Measurements from ENCODE around the gene SMIM38. TPM values are rescaled to one million over a fixed set of nuclear protein-coding genes. Genes with fewer than 3 reads are reported as not detected.
"Not testable (repeated sequence)": the region's sequence is repeated elsewhere in the genome, so short reads cannot be mapped to it uniquely, and the experiment has no call there.

SMIM38 gene
- total and polyA plus RNA-seq, 7 donors, result 0.03 to 0.54 (median 0.10) TPM; not detected in 1

DNA sequence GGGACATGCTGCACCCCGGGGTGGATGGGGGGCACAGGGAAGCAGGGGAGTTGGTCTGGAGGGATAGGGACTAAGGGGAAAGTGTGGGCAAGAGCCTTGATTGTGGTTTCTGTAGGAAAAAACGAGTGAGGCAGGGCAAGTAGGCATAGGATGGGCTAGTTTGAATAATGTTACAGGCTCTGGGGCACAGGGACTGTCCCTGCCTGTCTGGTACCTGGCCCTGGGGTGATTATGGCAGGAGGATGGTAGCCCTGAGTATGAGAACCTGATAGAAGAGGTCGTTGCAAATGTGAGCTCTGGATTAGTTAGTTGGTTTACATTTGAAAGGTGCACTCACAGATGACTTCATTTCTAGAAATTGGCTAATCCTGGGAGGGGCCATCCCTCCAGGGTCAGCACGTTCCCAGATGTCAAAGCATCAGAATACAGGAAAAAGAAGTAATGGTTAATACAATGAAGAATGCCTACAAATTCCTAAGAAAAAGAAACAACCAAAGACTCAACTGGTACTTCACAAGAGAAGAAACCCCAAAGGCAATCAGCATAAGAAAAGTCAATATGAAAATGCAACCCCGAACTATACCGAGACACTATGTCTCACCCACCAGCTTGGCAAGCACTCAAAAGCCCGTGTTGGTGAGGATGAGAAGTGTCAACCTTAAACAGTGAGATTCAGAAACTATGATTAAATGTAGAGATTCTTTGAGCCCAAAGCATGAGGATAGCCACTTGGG lies 11.3 kb upstream of the SMIM38 start:
- 74 to 78% (median 77%) methylated on average over 7 of the region's 7 CpGs for WGBS, 3 donors
- no peaks in the 10 kb centered on the region for H3K27me3 ChIP-seq (ENCODE audit: insufficient read depth in 3 of 3, low read length in 2 of 3)
- H3K36me3 ChIP-seq (ENCODE audit: insufficient read depth in 1 of 2, low read depth in 1 of 2), result no peaks in the 10 kb centered on the region
- no peak overlapping the region for H3K4me3 ChIP-seq
- TF ChIP-seq, protein P1, sequence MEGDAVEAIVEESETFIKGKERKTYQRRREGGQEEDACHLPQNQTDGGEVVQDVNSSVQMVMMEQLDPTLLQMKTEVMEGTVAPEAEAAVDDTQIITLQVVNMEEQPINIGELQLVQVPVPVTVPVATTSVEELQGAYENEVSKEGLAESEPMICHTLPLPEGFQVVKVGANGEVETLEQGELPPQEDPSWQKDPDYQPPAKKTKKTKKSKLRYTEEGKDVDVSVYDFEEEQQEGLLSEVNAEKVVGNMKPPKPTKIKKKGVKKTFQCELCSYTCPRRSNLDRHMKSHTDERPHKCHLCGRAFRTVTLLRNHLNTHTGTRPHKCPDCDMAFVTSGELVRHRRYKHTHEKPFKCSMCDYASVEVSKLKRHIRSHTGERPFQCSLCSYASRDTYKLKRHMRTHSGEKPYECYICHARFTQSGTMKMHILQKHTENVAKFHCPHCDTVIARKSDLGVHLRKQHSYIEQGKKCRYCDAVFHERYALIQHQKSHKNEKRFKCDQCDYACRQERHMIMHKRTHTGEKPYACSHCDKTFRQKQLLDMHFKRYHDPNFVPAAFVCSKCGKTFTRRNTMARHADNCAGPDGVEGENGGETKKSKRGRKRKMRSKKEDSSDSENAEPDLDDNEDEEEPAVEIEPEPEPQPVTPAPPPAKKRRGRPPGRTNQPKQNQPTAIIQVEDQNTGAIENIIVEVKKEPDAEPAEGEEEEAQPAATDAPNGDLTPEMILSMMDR (IDR thresholded peaks at IDR 0.05), result no peak
- ATAC-seq (no peak), DNase-seq (no peak)
- H3K27ac ChIP-seq, result no peak overlapping the region
- no peaks in the 10 kb centered on the region for H3K4me1 ChIP-seq
- intact Hi-C loops (cut with DNase I), result no loop called here
- peaks cover 13% of the 10 kb centered on the region for H3K9me3 ChIP-seq

DNA sequence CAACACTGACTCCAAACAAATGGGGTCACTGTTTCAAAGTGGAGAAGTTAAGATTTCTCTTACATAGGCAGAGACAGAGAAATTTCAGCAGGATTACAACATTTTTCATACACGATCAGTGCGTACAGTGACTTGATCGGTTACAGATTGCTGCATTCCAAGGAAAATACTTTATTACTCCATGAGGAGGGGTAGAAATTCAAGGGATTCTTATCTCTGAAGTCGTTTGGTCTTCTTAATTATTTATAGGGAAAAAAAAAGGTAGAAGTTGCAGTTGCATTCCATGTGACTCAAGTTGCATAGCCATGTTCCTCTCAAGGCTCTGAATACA lies 10.7 kb upstream of the SMIM38 start:
- Histone ChIP-seq H3K4me1 (no peaks in the 10 kb centered on the region), H3K27me3 (ENCODE audit: insufficient read depth in 3 of 3, low read length in 2 of 3) (no peaks in the 10 kb centered on the region), H3K27ac (no peak overlapping the region), H3K36me3 (ENCODE audit: insufficient read depth in 1 of 2, low read depth in 1 of 2) (no peaks in the 10 kb centered on the region), H3K4me3 (no peak overlapping the region), H3K9me3 (peaks cover 13% of the 10 kb centered on the region)
- ATAC-seq (no peak), DNase-seq (no peak)
- TF ChIP-seq, protein P1 (IDR thresholded peaks at IDR 0.05), result no peak
- WGBS, 3 donors, result 69 to 77% (median 72%) methylated on average over 4 of the region's 4 CpGs
- intact Hi-C loops (cut with DNase I), result no loop called here

DNA sequence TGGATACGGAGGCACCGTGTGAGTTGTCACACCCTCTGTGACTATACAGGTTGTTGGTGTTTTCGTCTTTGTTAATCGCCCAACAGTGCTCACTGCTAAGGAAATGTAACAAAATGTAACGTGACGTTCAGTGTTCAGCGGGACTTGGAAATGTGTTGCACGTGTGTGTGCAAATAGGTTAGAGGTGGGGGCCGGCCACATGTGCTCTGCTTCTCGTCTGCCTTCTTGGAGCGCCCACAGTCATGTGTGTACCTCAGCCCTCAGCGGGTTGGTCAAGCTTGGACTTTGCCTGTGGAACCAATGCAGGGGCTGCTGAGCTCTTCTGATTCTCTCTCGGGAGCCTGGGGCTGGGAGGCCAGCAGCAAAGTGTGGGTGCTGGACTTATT lies 7.4 kb upstream of the SMIM38 start:
- TF ChIP-seq, protein P1 (IDR thresholded peaks at IDR 0.05), result no peak
- Histone ChIP-seq H3K4me3 (no peak overlapping the region), H3K9me3 (peaks cover 13% of the 10 kb centered on the region), H3K36me3 (ENCODE audit: insufficient read depth in 1 of 2, low read depth in 1 of 2) (no peaks in the 10 kb centered on the region), H3K4me1 (no peaks in the 10 kb centered on the region), H3K27ac (no peak overlapping the region), H3K27me3 (ENCODE audit: insufficient read depth in 3 of 3, low read length in 2 of 3) (no peaks in the 10 kb centered on the region)
- DNase-seq (no peak), ATAC-seq (no peak)
- WGBS, 3 donors, result 96 to 97% (median 97%) methylated on average over 13 of the region's 13 CpGs
- intact Hi-C loops (cut with DNase I), result no loop called here

DNA sequence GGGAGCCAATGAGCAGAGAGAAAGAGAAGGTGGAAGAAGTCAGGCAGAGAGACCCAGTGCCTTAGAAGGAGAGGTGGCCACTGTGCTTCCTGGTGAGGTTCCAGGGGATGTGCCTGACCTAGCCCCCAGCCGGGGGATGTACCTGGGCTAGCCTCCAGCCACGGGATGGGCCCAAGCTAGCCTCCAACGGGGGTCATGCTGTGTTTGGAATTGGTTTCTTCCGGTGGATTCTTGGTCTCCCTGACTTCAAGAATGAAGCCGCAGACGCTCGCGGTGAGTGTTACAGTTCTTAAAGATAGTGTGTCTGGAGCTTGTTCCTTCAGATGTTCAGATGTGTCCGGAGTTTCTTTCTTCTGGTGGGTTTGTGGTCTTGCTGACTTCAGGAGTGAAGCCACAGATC lies 6.9 kb upstream of the SMIM38 start:
- H3K4me3 ChIP-seq, result no peak overlapping the region
- no peaks in the 10 kb centered on the region for H3K27me3 ChIP-seq (ENCODE audit: insufficient read depth in 3 of 3, low read length in 2 of 3)
- no peaks in the 10 kb centered on the region for H3K36me3 ChIP-seq (ENCODE audit: insufficient read depth in 1 of 2, low read depth in 1 of 2)
- H3K4me1 ChIP-seq, result no peaks in the 10 kb centered on the region
- WGBS, 3 donors, result 88 to 92% (median 91%) methylated on average over 9 of the region's 9 CpGs
- DNase-seq, result no peak
- TF ChIP-seq, protein P1 (IDR thresholded peaks at IDR 0.05), result no peak
- intact Hi-C loops (cut with DNase I), result no loop called here
- no peak for ATAC-seq
- peaks cover 13% of the 10 kb centered on the region for H3K9me3 ChIP-seq
- no peak overlapping the region for H3K27ac ChIP-seq

DNA sequence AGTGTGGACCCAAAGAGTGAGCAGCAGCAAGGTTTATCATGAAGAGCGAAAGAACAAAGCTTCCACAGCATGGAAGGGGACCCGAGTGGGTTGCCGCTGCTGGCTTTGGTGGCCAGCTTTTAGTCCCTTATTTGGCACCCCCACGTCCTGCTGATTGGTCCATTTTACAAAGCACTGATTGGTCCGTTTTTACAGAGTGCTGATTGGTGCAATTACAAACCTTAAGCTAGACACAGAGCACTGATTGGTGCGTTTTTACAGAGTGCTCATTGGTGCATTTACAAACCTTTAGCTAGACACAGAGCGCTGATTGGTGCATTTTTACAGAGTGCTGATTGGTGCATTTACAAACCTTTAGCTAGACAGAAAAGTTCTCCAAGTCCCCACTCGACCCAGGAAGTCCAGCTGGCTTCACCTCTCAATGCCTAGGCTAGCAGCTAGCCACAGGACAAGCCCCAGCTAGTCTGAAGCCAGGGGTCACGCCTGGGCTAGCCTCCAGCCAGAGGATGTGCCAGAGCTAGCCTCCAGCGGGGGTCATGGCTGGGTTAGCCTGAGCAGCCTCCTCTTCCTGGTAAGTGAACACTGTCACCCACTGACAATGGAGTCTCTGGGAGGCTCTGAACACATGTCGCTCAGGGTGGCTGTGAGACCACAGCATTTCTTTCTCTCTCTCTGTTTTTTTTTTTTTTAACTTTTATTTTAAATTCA lies 6.2 kb upstream of the SMIM38 start:
- H3K27me3 ChIP-seq (ENCODE audit: insufficient read depth in 3 of 3, low read length in 2 of 3); H3K4me1 ChIP-seq; intact Hi-C loops (cut with DNase I); H3K36me3 ChIP-seq (ENCODE audit: insufficient read depth in 1 of 2, low read depth in 1 of 2); DNase-seq; ATAC-seq; H3K4me3 ChIP-seq; H3K27ac ChIP-seq: not testable (repeated sequence)
- WGBS, 3 donors, result 89 to 94% (median 93%) methylated on average over 11 of the region's 11 CpGs
- H3K9me3 ChIP-seq, result peaks cover 13% of the 10 kb centered on the region
